RPMI7951 (cell line): ENCODE measurements around the gene KCNJ9. TPM values are rescaled to one million over a fixed set of nuclear protein-coding genes. Genes with fewer than 3 reads are reported as not detected.
"Not testable (repeated sequence)": the region's sequence is repeated elsewhere in the genome, so short reads cannot be mapped to it uniquely, and the experiment has no call there.

Experiments
- DNase-seq: peaks from one replicate; pipeline ENCODE4 v3.0.0-alpha.2; 2012; ENCODE audit warnings: low read depth
- total RNA-seq: library from RNA; depleted of rRNA; stranded (reverse); fragments of >200 nt; shearing (Covaris generic); gene quantifications from 2 replicates; pipeline ENCODE4 v1.2.3, GENCODE V29; 2014

The KCNJ9 gene
- total RNA-seq, 1 experiment from 2014 or later = not detected

DNA sequence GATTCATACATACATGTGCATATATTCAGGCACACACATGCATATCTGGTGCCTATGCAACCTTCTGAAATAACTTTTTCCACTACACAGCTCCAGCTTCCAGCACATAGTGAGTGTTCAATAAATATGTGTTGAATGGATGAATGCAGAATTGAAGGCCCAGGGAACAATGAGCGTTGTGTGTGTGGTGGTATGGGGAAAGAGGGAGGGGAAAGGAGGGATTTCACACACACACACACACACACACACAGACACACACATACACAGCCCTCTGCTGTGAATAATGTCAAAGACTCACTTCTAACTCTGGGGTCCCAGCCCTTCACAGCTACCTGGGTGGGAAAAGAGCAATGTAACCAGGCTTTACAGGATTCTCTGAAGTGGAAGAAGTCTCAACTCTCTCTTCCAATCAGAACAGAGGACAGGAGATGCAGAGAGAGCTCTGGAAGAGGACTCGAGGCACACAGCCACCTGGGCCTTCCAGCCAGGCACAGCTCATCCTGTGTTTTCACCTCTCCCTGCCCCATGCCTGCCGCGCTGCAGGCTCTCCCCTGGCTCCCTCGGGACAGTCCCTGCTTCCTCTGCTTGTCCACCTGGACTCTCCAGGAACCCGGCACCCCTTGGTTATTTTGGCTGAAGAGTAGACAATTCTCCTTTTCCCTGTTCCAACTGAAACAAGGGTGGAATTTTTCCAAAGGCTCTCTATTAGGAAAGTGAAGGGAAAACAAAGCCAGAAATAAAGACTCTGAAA, 22.5 kb downstream of the KCNJ9 start:
- no peak for DNase-seq

DNA sequence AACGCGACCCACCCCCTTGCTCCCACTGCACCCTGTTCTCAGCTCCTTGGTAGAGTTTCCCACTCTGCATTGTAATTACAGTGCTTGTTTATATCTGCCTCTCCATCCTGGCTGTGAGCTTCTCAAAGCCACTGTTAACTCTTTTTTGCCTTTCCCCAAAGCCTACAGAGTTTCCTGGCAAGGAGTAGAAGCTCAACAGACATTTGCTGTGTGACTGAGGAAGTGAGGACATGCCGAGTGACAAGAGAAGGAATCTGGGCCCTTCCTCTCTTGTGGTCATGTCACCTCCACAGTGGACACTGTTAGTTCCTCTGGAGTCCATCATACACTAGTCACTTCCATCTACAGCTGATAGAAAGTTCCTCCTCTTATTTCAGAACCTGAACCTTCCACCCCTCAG, 23.1 kb downstream of the KCNJ9 start:
- DNase-seq = no peak

DNA sequence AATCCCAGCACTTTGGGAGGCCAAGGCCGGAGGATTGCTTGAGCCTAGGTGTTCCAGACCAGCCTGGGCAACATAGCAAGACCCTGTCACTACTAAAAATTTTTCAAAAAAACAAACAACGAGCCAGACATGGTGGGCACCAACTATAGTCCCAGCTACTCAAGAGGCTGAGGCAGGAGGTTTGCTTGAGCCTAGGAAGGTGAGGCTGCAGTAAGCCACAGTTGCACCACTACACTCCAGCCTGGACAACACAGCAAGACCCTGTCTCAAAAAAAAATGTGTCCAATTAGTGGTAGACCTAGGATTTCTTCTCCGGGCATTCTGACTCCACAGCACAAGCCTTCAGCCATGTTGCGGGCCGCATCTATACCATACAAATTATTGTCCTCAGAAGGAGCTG, 23.8 kb downstream of the KCNJ9 start:
- DNase-seq = no peak

- no peak for DNase-seq
Measured at GRCh38 chr1:160107512-160107911, 26.2 kb downstream of the KCNJ9 start.

GRCh38 chr1:160108888-160109662, 27.7 kb downstream of the KCNJ9 start:
- peak; percentile 42 for DNase-seq

DNA sequence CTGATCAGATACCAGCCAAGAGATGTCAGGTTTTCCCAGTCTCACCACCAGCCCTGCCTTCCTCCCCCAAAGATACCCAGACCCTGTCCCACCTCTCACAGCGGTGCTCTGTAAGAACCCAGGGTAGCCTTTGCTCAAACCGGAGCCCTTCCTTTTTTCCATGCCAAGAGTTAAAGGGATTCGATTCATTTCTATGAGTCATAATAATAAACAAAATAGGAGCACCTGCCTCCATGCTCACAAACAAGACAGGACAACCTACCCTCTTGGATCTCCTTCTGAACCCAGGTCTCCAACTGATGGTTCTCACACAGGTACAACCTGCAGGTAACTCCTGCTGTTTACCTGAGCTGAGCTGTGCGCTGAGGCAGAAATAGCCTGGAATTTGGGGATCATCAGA, 28.3 kb downstream of the KCNJ9 start:
- DNase-seq = no peak

DNA sequence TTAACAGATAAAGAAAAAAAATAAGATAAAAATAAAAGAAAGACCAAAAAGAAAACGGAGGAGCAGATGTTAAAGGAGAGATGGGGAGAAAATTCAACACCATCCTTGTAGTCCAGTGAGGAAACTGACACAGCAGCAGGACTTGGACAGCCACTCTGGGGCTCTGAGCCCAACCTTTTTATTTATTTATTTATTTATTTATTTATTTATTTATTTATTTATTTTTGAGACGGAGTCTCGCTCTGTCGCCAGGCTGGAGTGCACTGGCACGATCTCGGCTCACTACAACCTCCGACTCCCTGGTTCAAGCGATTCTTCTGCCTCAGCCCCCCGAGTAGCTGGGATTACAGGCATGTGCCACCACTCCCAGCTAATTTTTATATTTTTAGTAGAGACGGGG, 30.1 kb downstream of the KCNJ9 start:
- not testable (repeated sequence) for DNase-seq

DNA sequence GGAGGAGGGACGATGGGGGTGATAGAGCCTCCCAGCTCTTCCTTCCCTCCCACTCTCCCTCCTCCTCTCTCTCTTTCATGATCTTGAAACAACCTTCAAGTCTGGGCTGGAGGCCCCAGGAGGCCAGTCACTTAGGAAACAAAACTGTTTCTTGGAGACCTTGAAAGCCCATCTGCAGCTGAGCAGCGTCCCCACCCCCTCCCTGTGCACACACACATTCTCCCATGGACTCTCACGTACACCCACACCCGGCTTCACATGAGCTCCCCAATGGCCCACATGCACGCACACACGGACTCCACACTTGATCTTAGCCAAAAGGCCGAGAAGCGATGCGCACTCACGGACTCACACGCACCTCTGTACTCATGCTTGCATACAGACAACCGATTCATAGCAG, 31.0 kb downstream of the KCNJ9 start:
- no peak for DNase-seq

DNA sequence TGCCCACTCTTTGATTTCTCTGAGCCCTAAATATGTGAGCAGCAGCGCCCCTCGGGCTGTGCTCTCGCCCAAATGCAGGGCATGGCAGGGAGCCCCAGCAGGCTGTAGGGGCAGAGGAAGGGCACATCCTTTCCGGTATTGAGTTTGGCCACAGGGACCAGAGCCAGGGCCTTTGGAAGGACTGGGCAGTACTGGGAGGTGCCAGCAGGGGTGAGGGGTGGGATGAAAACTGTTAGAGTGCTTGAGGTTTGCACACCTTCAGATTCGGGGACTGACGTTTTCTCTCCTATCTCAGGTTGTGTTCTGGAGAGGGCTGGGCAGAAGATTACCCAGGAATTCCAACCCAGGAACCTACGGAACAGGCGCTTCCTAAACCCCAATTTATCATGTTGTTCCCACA, 32.1 kb downstream of the KCNJ9 start:
- no peak for DNase-seq

DNA sequence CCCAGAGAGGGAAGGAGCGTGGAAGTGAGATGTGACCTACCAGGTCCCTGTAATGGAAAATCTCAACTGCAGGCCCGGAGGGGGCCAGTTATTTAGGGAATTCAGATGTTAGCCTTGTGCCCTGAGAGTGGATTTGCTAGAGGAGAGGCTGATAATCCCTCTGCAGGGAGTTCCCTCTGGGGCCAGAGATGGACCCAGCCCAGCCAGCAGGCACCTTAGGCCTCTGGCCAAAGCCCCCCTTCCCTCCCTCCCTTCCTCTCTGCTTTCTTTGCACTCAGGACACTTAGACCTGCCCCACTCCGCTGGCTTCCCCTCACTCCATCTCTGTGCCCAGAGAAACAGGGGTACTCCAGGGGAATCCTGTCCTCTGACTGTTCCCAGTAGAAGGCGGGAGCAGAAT, 32.7 kb downstream of the KCNJ9 start:
- no peak for DNase-seq

GRCh38 chr1:160115545-160116282, 34.4 kb downstream of the KCNJ9 start, which contains the start of gene ATP1A2:
ATP1A2 (plus strand) TSS chr1:160115759; CDS start chr1:160115862, 103 bp downstream.
- no peak for DNase-seq

DNA sequence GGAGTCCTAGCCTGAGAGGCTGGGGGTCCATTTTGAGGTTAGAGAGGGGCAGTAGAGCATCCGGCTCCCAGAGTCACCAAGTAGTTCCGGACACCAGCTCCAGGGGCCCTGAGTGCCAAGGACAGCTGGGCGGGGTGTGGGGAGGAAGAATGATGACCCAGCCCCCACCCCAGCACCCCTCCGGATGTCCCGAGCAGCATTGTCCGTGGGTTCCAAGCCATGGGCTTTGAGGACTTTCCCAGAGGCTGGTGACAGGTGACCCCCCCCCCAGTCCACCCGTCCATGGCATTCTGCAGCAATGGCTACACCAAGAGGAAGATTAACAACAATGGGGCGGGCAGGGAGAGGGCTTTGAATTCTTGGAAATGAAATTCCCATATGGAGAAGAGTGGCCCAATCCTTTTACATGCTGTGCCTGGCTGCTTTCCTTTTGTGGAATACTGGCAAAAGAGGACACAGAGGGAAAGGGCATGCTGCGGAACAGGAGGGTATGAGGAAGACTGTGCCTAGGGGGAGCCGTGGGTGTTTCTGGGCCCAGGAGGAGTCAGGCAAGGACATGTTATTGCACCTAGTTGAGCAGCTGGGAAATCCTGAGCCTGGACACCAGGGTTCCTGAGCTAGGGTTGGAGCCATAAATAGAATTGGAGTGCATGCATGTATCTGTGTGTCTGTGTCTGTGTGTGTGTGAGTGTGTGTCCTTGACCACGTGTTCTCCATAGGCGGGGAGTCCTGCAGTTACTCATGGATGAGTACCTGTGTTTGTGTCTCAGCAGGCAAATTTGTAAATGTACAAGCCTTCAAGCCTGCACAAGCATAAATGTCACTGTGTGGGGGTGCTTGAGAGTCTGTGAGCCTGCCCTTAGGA, 35.2 kb downstream of the KCNJ9 start:
- DNase-seq = no peak

GRCh38 chr1:160117300-160117699, 36.0 kb downstream of the KCNJ9 start:
- DNase-seq = no peak

- no peak for DNase-seq
Measured at GRCh38 chr1:160117709-160118183, 36.4 kb downstream of the KCNJ9 start.

DNA sequence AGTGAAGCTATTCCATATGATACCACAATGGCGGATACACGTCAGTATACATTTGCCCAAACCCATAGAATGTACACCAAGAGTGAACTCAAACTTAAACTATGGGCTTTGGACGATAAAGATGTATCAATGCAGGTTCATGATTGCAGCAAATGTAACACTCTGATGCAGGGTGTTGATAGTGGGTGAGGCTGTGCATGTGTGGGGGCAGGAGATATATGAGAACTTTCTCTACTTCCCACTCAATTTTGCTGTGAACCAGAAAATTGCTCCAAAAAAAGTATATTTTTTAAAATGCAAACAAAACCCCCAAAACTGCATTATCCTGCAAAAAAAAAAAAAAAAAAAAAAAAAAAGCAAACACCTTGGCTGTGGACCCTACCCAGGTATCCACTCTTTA, 37.6 kb downstream of the KCNJ9 start:
- DNase-seq = no peak

GRCh38 chr1:160120797-160121196, 39.5 kb downstream of the KCNJ9 start:
- no peak for DNase-seq

DNA sequence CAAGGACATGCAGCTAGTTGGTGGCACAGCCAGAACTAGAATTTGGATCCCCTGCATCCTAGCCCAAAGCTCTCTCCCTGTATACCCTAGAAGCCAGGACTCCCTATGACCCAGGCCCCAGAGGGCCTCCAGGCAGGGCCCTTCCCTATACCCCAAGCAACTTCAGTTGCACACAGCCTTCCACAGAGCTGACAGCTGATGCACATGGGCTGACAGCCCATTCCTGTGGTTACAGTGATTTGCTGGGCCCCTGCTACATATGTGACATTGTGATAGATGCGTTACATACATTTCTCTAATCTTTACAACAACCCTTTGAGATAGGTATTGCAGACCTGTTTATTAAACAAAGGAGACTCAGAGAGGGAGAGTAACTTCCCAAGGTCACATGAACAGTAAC, 40.0 kb downstream of the KCNJ9 start:
- no peak for DNase-seq

GRCh38 chr1:160122978-160123495, 41.7 kb downstream of the KCNJ9 start:
- DNase-seq = no peak

DNA sequence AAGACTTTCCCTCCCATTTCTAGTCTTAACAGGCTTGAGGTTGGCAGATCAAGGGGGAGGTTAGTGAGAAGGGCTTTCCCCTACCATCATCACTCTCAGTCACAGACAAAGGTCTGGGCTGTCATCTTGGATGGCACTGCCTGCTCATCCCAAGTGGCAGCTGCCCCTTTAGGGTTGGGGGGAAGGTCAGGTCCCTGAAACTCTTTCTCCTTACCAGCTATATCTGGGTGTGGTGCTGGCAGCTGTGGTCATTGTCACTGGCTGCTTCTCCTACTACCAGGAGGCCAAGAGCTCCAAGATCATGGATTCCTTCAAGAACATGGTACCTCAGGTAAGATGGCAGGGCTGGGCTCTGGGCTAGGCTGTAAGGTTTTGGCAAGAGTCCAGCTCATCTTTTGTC, 42.4 kb downstream of the KCNJ9 start:
- DNase-seq = no peak

- peak; percentile 89 for DNase-seq
Measured at GRCh38 chr1:160124705-160125478, 43.6 kb downstream of the KCNJ9 start.
